H1 (cell line): Measurements from ENCODE around the gene ACE.
A peak's percentile ranks its signal among the peaks of the same experiment; 100 is the strongest.

Experiments
- CEBPB ChIP-seq: IDR thresholded peaks from 2 replicates; pipeline ENCODE4 v1.6.1; 2012; ENCODE audit warnings: low read depth, low read length
- CREB1 ChIP-seq: IDR thresholded peaks from 2 replicates; pipeline ENCODE4 v1.6.1; 2012; ENCODE audit warnings: inconsistent platforms
- CTCF ChIP-seq, 3 experiments: IDR thresholded peaks; 1 replicate in 2 of 3; 2 replicates in 1 of 3; pipeline versions ENCODE4 v1.5.1 to v1.6.1; 2011; ENCODE audit warnings: low read length in 3 of 3, mild to moderate bottlenecking in 3 of 3, inconsistent platforms in 2 of 3, low read depth in 1 of 3, moderate library complexity in 1 of 3; ENCODE audit not compliant: insufficient read depth in 1 of 3; ENCODE audit errors: control extremely low read depth in 1 of 3
- EZH2 ChIP-seq: fragments of 200-600 bp; sonication (generic); IDR thresholded peaks from 2 replicates; pipeline ENCODE4 v1.7.1; 2012; ENCODE audit warnings: low read depth, mild to moderate bottlenecking, moderate library complexity, low read length, inconsistent platforms; ENCODE audit not compliant: severe bottlenecking
- NANOG ChIP-seq: IDR thresholded peaks from 2 replicates; pipeline ENCODE4 v1.6.1; 2011; ENCODE audit warnings: low read length, low read depth, mild to moderate bottlenecking, inconsistent platforms; ENCODE audit not compliant: insufficient read depth, poor library complexity, severe bottlenecking
- POLR2A ChIP-seq, 2 experiments: IDR thresholded peaks; 1 replicate in 1 of 2; 2 replicates in 1 of 2; pipeline ENCODE4 v1.6.1; 2011; ENCODE audit warnings: low read depth in 2 of 2, low read length in 2 of 2, mild to moderate bottlenecking in 2 of 2; ENCODE audit errors: control extremely low read depth in 1 of 2
- POLR2AphosphoS5 ChIP-seq: IDR thresholded peaks from 2 replicates; pipeline ENCODE4 v1.6.1; 2011; ENCODE audit warnings: low read depth, low read length
- RFX5 ChIP-seq: IDR thresholded peaks from 2 replicates; pipeline ENCODE4 v1.6.1; 2011; ENCODE audit warnings: low read depth, low read length, improper control_type of control experiment, borderline replicate concordance
- RXRA ChIP-seq: IDR thresholded peaks from 2 replicates; pipeline ENCODE4 v1.6.1; 2011; ENCODE audit warnings: low read depth, mild to moderate bottlenecking, low read length, moderate library complexity; ENCODE audit not compliant: insufficient read depth
- SIX5 ChIP-seq: IDR thresholded peaks from 2 replicates; pipeline ENCODE4 v1.6.1; 2011; ENCODE audit warnings: mild to moderate bottlenecking, low read depth, low read length
- TBP ChIP-seq: IDR thresholded peaks from 2 replicates; pipeline ENCODE4 v1.6.1; 2011; ENCODE audit warnings: low read depth, low read length, improper control_type of control experiment

GRCh38 chr17:63523253-63523855, 46.5 kb downstream of the ACE start, which contains the start of gene KCNH6:
- TF ChIP-seq POLR2A (IDR thresholded peaks at IDR 0.05; ENCODE audit: control extremely low read depth in 1 of 2, low read depth in 2 of 2, low read length in 2 of 2), result no peak
- peak in 2 of 3 experiments; percentile 0 to 20; a peak in 2 of 4 replicates for TF ChIP-seq CTCF (IDR thresholded peaks at IDR 0.05; ENCODE audit: control extremely low read depth in 1 of 3, insufficient read depth in 1 of 3, low read depth in 1 of 3, low read length in 3 of 3)
- no peak for TF ChIP-seq NANOG
- no peak for TF ChIP-seq EZH2
- TF ChIP-seq TBP, result no peak
- TF ChIP-seq CEBPB, result no peak
- TF ChIP-seq RXRA, result no peak
- TF ChIP-seq SIX5, result no peak
- no peak for TF ChIP-seq CREB1
- TF ChIP-seq RFX5, result no peak
- no peak for TF ChIP-seq POLR2AphosphoS5
